ENCODE results near the gene CFAP77. TPM values are rescaled to one million over a fixed set of nuclear protein-coding genes. Genes with fewer than 3 reads are reported as not detected.

Gene CFAP77
- total and polyA plus RNA-seq, 2 of the 8 experiments (the other 6 are each of a cell fraction or from before 2014, with no cell fraction given) = 0.63 to 0.97 TPM

GRCh38 chr9:132548751-132549640 lies 139.0 kb downstream of the CFAP77 start:
- no peak overlapping the region for H3K23ac ChIP-seq (ENCODE audit: insufficient read length)
- FAIRE-seq (no peak), DNase-seq (ENCODE audit: low read depth in 1 of 2, low spot score in 2 of 2) (no peak)
- no peak overlapping the region for H2AFZ ChIP-seq (ENCODE audit: low read length)
- no peak overlapping the region for H2BK20ac ChIP-seq (ENCODE audit: low read length)
- WGBS, 2 experiments (ENCODE audit: extremely low coverage in 1 of 2, insufficient coverage in 1 of 2, insufficient read length in 1 of 2, insufficient replicate concordance in 2 of 2, low coverage in 1 of 2, low lambda C conversion rate in 2 of 2, missing lambda C conversion rate in 1 of 2) = 87% methylated on average over 17 of the region's 17 CpGs; no CpG with 5 or more reads in 1 of the 2 experiments
- no peak overlapping the region for H3K14ac ChIP-seq (ENCODE audit: insufficient read length)
- H3K4me2 ChIP-seq (ENCODE audit: insufficient read depth in 1 of 2, low read depth in 2 of 2, low read length in 2 of 2) = no peak overlapping the region
- H2BK5ac ChIP-seq (ENCODE audit: low read depth, low read length) = no peak overlapping the region
- CTCF ChIA-PET (ENCODE audit: partially characterized antibody) = interaction anchor here (0.6 to 5.7 kb wide), 9 partner anchors 10 to 1387 kb away, joined by 3 to 66 read pairs (median 4); no protein-coding TSS in a partner anchor
- H4K91ac ChIP-seq (replicated peaks; ENCODE audit: insufficient read length, low read length) = no peak overlapping the region
- H3K36me3 ChIP-seq (ENCODE audit: control insufficient read depth in 2 of 4, insufficient read depth in 4 of 4, low read length in 3 of 4) = no peaks in the 10 kb centered on the region
- H3K56ac ChIP-seq (replicated peaks; ENCODE audit: insufficient read length, low read depth, low read length) = no peak overlapping the region
- H3K4me3 ChIP-seq (ENCODE audit: extremely low read depth in 1 of 4, insufficient read depth in 2 of 4, low read depth in 3 of 4, low read length in 4 of 4) = no peak overlapping the region
- no peak overlapping the region for H2AK5ac ChIP-seq (ENCODE audit: low read depth, low read length)
- H3K27me3 ChIP-seq (replicated peaks in 1 of 4; ENCODE audit: control insufficient read depth in 3 of 4, extremely low read depth in 1 of 4, insufficient read depth in 3 of 4, low read length in 3 of 4) = no peaks in the 10 kb centered on the region
- no peak for TF ChIP-seq EP300 (IDR thresholded peaks at IDR 0.05; ENCODE audit: borderline replicate concordance in 1 of 2, low read depth in 2 of 2, low read length in 2 of 2)
- no peak for TF ChIP-seq GABPA (IDR thresholded peaks at IDR 0.05; ENCODE audit: borderline replicate concordance, insufficient read depth, low read length)
- TF ChIP-seq SIX5 (IDR thresholded peaks at IDR 0.05; ENCODE audit: low read depth, low read length) = no peak
- TF ChIP-seq TCF12 (IDR thresholded peaks at IDR 0.05; ENCODE audit: low read depth, low read length) = no peak
- no peak for TF ChIP-seq PHF8 (conservative IDR thresholded peaks at IDR 0.05; ENCODE audit: low read depth, low read length)
- no peak for TF ChIP-seq EGR1 (IDR thresholded peaks at IDR 0.05; ENCODE audit: borderline replicate concordance, low read depth, low read length)
- no peak for TF ChIP-seq ATF2 (IDR thresholded peaks at IDR 0.05; ENCODE audit: low read length)
- H3K4me1 ChIP-seq (replicated peaks in 1 of 4; ENCODE audit: control insufficient read depth in 3 of 4, insufficient read depth in 4 of 4, low read length in 3 of 4) = peaks cover 0 to 4% (median 4%) of the 10 kb centered on the region in 4 experiments; a peak in 4 of 7 replicates
- H3K27ac ChIP-seq (ENCODE audit: low read depth, low read length) = no peak overlapping the region
- H3K79me1 ChIP-seq (ENCODE audit: low read depth, low read length) = no peaks in the 10 kb centered on the region
- H3K9me3 ChIP-seq (ENCODE audit: insufficient read depth in 2 of 2, low read depth in 1 of 2, low read length in 1 of 2) = no peaks in the 10 kb centered on the region
- H2BK15ac ChIP-seq (ENCODE audit: low read length) = no peak overlapping the region
- H3K79me2 ChIP-seq (ENCODE audit: control insufficient read depth in 1 of 2, insufficient read depth in 2 of 2, low read length in 2 of 2) = no peaks in the 10 kb centered on the region
- H3K9ac ChIP-seq (replicated peaks in 1 of 4; ENCODE audit: extremely low read depth in 1 of 4, low read depth in 3 of 4, low read length in 3 of 4) = no peak overlapping the region
- no peak overlapping the region for H4K8ac ChIP-seq (ENCODE audit: extremely low read depth, insufficient read depth, low read length)
- no peak overlapping the region for H4K5ac ChIP-seq (ENCODE audit: insufficient read length, low read depth, low read length)
- no peak overlapping the region for H3K4ac ChIP-seq (replicated peaks; ENCODE audit: insufficient read length, low read depth, low read length)
- POLR2A ChIA-PET (ENCODE audit: partially characterized antibody) = no interaction called here
- H2BK120ac ChIP-seq (replicated peaks; ENCODE audit: low read depth, low read length) = no peak overlapping the region
- no peak overlapping the region for H2BK12ac ChIP-seq (ENCODE audit: low read depth, low read length)
- H3K18ac ChIP-seq (ENCODE audit: extremely low read depth, low read length) = no peak overlapping the region
- H3K23me2 ChIP-seq (ENCODE audit: low read depth, low read length) = peaks cover 4% of the 10 kb centered on the region; the same call in 1 of the 2 replicates
- H4K20me1 ChIP-seq (replicated peaks in 1 of 2; ENCODE audit: control insufficient read depth in 1 of 2, insufficient read depth in 2 of 2, low read length in 2 of 2) = no peaks in the 10 kb centered on the region

All from H1 (cell line).